ENCODE measurements around the gene TEX51.

Gene TEX51

DNA sequence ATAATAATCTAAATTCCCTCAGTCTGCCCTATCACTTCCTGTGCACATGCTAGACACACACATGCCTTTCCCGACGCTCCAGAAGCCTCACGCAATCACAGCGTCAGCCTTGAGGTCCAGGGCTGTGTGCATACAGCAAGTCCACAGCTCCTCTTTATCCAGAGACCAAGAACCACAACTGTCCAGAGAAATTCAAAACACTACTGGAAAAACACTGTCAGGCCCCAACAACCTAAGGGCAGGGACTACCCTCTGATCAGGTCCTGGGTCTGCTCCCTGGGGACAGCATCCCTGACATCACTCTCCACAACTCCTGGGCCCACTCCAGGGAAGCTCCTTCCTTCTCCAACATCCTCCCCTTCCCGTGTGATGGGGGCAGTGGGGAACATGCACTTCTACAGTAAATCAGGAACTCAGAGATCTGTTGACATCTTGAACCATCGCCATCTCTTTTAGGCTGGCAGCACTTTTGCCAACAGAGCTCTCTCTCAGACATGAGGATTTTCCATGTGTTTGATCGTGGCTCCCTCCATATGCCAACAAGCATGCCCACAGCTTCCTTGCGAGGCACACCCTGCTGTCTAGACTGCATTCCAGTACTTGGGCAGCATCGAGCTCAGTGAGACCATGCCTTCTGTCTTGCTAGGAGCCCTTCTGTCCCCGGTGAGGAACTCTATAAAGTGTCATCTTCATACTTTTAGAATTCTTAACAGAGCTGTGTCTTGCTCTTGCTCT lies 15.4 kb downstream of the TEX51 start:
- H3K4me2 ChIP-seq (ENCODE audit: low read depth, low read length, poor library complexity, severe bottlenecking), result no peak overlapping the region
- H3K4me3 ChIP-seq (ENCODE audit: insufficient read depth, low read length, poor library complexity, severe bottlenecking), result no peak overlapping the region
- no peaks in the 10 kb centered on the region for H3K36me3 ChIP-seq (ENCODE audit: low read length)
- no peak overlapping the region for H3K27ac ChIP-seq (ENCODE audit: low read depth, low read length)
- H2AFZ ChIP-seq (ENCODE audit: low read depth, low read length, severe bottlenecking), result no peak overlapping the region
- no peaks in the 10 kb centered on the region for H3F3A ChIP-seq (ENCODE audit: insufficient read depth)
- H3K9me2 ChIP-seq (replicated peaks; ENCODE audit: insufficient read depth, low read length), result no peaks in the 10 kb centered on the region
- H4K20me1 ChIP-seq (ENCODE audit: low read depth, low read length), result no peaks in the 10 kb centered on the region
- H3K9me3 ChIP-seq (ENCODE audit: insufficient read depth, low read length), result no peaks in the 10 kb centered on the region
- TF ChIP-seq EZH2phosphoT487 (conservative IDR thresholded peaks at IDR 0.05; ENCODE audit: low read length), result no peak
- TF ChIP-seq, protein P1, sequence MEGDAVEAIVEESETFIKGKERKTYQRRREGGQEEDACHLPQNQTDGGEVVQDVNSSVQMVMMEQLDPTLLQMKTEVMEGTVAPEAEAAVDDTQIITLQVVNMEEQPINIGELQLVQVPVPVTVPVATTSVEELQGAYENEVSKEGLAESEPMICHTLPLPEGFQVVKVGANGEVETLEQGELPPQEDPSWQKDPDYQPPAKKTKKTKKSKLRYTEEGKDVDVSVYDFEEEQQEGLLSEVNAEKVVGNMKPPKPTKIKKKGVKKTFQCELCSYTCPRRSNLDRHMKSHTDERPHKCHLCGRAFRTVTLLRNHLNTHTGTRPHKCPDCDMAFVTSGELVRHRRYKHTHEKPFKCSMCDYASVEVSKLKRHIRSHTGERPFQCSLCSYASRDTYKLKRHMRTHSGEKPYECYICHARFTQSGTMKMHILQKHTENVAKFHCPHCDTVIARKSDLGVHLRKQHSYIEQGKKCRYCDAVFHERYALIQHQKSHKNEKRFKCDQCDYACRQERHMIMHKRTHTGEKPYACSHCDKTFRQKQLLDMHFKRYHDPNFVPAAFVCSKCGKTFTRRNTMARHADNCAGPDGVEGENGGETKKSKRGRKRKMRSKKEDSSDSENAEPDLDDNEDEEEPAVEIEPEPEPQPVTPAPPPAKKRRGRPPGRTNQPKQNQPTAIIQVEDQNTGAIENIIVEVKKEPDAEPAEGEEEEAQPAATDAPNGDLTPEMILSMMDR (IDR thresholded peaks at IDR 0.05; ENCODE audit: insufficient read depth, low read length, poor library complexity, severe bottlenecking), result no peak
- H3K27me3 ChIP-seq (ENCODE audit: low read length), result no peaks in the 10 kb centered on the region
- no peak overlapping the region for H3K9ac ChIP-seq (ENCODE audit: low read length)
- H3K79me2 ChIP-seq (ENCODE audit: insufficient read depth, low read length), result no peaks in the 10 kb centered on the region

DNA sequence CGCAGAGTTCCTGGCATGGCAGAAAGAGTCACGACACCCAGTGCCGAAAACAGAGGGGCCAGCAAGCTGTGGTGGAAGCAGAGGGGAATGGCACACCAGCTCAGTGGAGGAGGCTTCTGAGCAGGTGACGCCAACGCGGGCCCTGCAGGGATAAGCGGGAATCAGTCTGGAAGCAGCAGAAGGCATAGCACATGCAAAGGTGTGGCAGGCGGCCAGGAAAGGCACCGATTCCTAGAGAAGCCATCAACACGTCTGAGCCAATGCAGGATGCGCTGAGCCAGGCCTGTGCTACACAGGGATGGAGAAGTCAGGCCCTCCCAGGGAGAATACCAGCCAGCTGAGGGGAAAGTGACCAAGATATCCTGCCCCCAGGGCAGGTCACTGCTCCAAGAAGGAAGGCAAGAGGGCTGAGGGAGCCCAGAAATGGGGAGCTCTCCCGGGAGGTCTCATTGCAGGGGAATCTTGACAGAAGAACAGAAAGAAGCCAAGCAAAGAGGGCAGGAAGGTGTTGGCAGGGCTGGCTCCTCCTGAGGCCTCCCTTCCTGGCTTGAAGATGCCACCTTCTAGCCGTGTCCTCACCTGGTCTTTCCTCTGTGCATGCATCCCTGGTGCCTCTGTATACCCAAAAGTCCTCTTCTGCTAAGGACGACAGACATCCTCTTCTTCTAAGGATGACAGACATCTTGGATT lies 16.3 kb downstream of the TEX51 start:
- no peaks in the 10 kb centered on the region for H3K36me3 ChIP-seq (ENCODE audit: low read length)
- no peaks in the 10 kb centered on the region for H3K27me3 ChIP-seq (ENCODE audit: low read length)
- no peak overlapping the region for H3K4me3 ChIP-seq (ENCODE audit: insufficient read depth, low read length, poor library complexity, severe bottlenecking)
- H3K27ac ChIP-seq (ENCODE audit: low read depth, low read length), result no peak overlapping the region
- no peaks in the 10 kb centered on the region for H3K9me3 ChIP-seq (ENCODE audit: insufficient read depth, low read length)
- TF ChIP-seq EZH2phosphoT487 (conservative IDR thresholded peaks at IDR 0.05; ENCODE audit: low read length), result no peak
- TF ChIP-seq, protein P1 (IDR thresholded peaks at IDR 0.05; ENCODE audit: insufficient read depth, low read length, poor library complexity, severe bottlenecking), result no peak
- H3K9ac ChIP-seq (ENCODE audit: low read length), result no peak overlapping the region
- no peaks in the 10 kb centered on the region for H4K20me1 ChIP-seq (ENCODE audit: low read depth, low read length)
- no peaks in the 10 kb centered on the region for H3K9me2 ChIP-seq (replicated peaks; ENCODE audit: insufficient read depth, low read length)
- no peaks in the 10 kb centered on the region for H3F3A ChIP-seq (ENCODE audit: insufficient read depth)
- no peaks in the 10 kb centered on the region for H3K79me2 ChIP-seq (ENCODE audit: insufficient read depth, low read length)
- H2AFZ ChIP-seq (ENCODE audit: low read depth, low read length, severe bottlenecking), result no peak overlapping the region
- no peak overlapping the region for H3K4me2 ChIP-seq (ENCODE audit: low read depth, low read length, poor library complexity, severe bottlenecking)

DNA sequence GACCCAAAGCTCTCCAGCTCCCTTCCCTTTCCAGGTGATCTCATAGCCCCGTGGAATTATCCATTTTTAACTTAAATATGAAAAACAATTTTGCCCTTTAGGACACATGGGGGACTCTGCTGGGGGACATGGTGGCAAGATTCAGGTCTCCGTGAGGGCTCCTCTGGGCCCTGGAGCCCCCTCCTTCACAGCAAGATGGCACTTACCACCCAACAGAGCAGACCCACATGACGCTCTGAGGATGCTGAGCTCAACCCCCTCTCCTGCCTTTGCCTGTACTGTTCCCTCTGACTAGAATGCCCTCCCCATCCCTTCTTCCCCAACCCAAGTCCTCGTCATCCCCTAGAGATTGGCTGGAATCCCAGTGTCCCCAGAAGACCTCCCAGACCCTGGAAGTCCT lies 17.2 kb downstream of the TEX51 start:
- no peaks in the 10 kb centered on the region for H3F3A ChIP-seq (ENCODE audit: insufficient read depth)
- no peak overlapping the region for H3K4me3 ChIP-seq (ENCODE audit: insufficient read depth, low read length, poor library complexity, severe bottlenecking)
- H4K20me1 ChIP-seq (ENCODE audit: low read depth, low read length), result no peaks in the 10 kb centered on the region
- no peaks in the 10 kb centered on the region for H3K36me3 ChIP-seq (ENCODE audit: low read length)
- H2AFZ ChIP-seq (ENCODE audit: low read depth, low read length, severe bottlenecking), result no peak overlapping the region
- no peak overlapping the region for H3K4me2 ChIP-seq (ENCODE audit: low read depth, low read length, poor library complexity, severe bottlenecking)
- H3K27ac ChIP-seq (ENCODE audit: low read depth, low read length), result no peak overlapping the region
- TF ChIP-seq, protein P1 (IDR thresholded peaks at IDR 0.05; ENCODE audit: insufficient read depth, low read length, poor library complexity, severe bottlenecking), result no peak
- no peak for TF ChIP-seq EZH2phosphoT487 (conservative IDR thresholded peaks at IDR 0.05; ENCODE audit: low read length)
- no peaks in the 10 kb centered on the region for H3K79me2 ChIP-seq (ENCODE audit: insufficient read depth, low read length)
- H3K9me2 ChIP-seq (replicated peaks; ENCODE audit: insufficient read depth, low read length), result no peaks in the 10 kb centered on the region
- H3K27me3 ChIP-seq (ENCODE audit: low read length), result no peaks in the 10 kb centered on the region
- no peak overlapping the region for H3K9ac ChIP-seq (ENCODE audit: low read length)
- no peaks in the 10 kb centered on the region for H3K9me3 ChIP-seq (ENCODE audit: insufficient read depth, low read length)

All from SU-DHL-6 (cell line).